Panc1 (cell line): ENCODE results near the gene KRTAP2-1. TPM values are rescaled to one million over a fixed set of nuclear protein-coding genes. Genes with fewer than 3 reads are reported as not detected.

Experiments
- ATAC-seq: fragments of 200-7000 bp; cut with Tn5 transposase; 2 replicates; pipeline ENCODE4 v1.9.1; 2020; ENCODE audit warnings: mild to moderate bottlenecking, moderate library complexity
- BruUV-seq: library from RNA; stranded (reverse); fragments of 400-500 nt; replicated peaks from 2 replicates; lab custom pipeline; 2021; lab: Mats Ljungman, UMichigan
- CTCF ChIA-PET: fragments of 300-600 bp; sonication (Branson Sonifier 250); formaldehyde crosslinking; loops from one replicate; lab custom pipeline; 2022; ENCODE audit warnings: antibody characterized with exemption; lab: Charles Lee
- POLR2A ChIA-PET: fragments of 300-600 bp; sonication (Branson Sonifier 250); formaldehyde crosslinking; loops from one replicate; lab custom pipeline; 2022; ENCODE audit warnings: antibody characterized with exemption; lab: Charles Lee
- DNase-seq: peaks from one replicate; pipeline ENCODE4 v3.0.0-alpha.2; 2010; ENCODE audit warnings: low read depth, low spot score
- H3K27ac ChIP-seq: 2 replicates; pipeline ENCODE4 v1.5.1; 2011; ENCODE audit warnings: mild to moderate bottlenecking, low read length, inconsistent platforms
- H3K27me3 ChIP-seq: fragments of 200-500 bp; sonication (Bioruptor generic); 2 replicates; pipeline ENCODE4 v1.6.0; 2014; ENCODE audit warnings: low read length, inconsistent platforms; ENCODE audit not compliant: control insufficient read depth, insufficient read depth
- H3K36me3 ChIP-seq: fragments of 200-500 bp; sonication (Bioruptor generic); 2 replicates; pipeline ENCODE4 v1.5.1; 2014; ENCODE audit warnings: inconsistent platforms, mild to moderate bottlenecking, low read length, moderate library complexity; ENCODE audit not compliant: control insufficient read depth, insufficient read depth
- H3K4me1 ChIP-seq: 2 replicates; pipeline ENCODE4 v1.5.1; 2011; ENCODE audit warnings: inconsistent platforms, mild to moderate bottlenecking, low read length, moderate library complexity; ENCODE audit not compliant: control insufficient read depth, insufficient read depth
- H3K4me3 ChIP-seq, 2 experiments: 2 replicates each; pipeline ENCODE4 v1.5.1; 2011 to 2012; ENCODE audit warnings: low read depth in 2 of 2, low read length in 2 of 2, mild to moderate bottlenecking in 2 of 2, inconsistent platforms in 1 of 2, moderate library complexity in 1 of 2
- H3K9me3 ChIP-seq: fragments of 200-500 bp; sonication (Bioruptor generic); 2 replicates; pipeline ENCODE4 v1.5.1; 2014; ENCODE audit warnings: low read depth, mild to moderate bottlenecking, inconsistent platforms, low read length, moderate library complexity; ENCODE audit not compliant: control insufficient read depth, insufficient read depth
- POLR2AphosphoS5 ChIP-seq: IDR thresholded peaks from 2 replicates; pipeline ENCODE4 v1.6.1; 2012; ENCODE audit warnings: mild to moderate bottlenecking, low read depth, low read length, moderate library complexity
- SIN3A ChIP-seq: IDR thresholded peaks from 2 replicates; pipeline ENCODE4 v1.6.1; 2012; ENCODE audit warnings: low read depth, mild to moderate bottlenecking, low read length, moderate library complexity, borderline replicate concordance; ENCODE audit not compliant: insufficient read depth
- TCF7L2 ChIP-seq: IDR thresholded peaks from 2 replicates; pipeline ENCODE4 v1.6.1; 2011; ENCODE audit warnings: mild to moderate bottlenecking, low read depth, low read length, inconsistent platforms
- in situ Hi-C: cut with HindIII; loops from 2 replicates; pipeline ENCODE4 v1.10.0; 2016; ENCODE audit warnings: low sequenced_read_pairs, low pct_unique_long_range_greater_than_20kb
- intact Hi-C: fragments of 100-400 bp; cut with micrococcal nuclease; formaldehyde crosslinking; loops from one replicate; pipeline ENCODE4 v1.10.0; 2022; ENCODE audit not compliant: unreplicated experiment
- total RNA-seq: library from RNA; stranded (reverse); gene quantifications from one replicate; pipeline ENCODE4 v1.2.1, GENCODE V29; 2021; ENCODE audit not compliant: unreplicated experiment
- TF ChIP-seq, protein P1 (sequence below), 2 experiments: IDR thresholded peaks; 2 replicates each; pipeline ENCODE4 v1.6.1; 2011 to 2012; ENCODE audit warnings: low read depth in 2 of 2, control low read depth in 1 of 2, low read length in 1 of 2, mild to moderate bottlenecking in 1 of 2, moderate library complexity in 1 of 2; ENCODE audit not compliant: insufficient read depth in 1 of 2
- TF ChIP-seq, protein P2 (sequence below): fragments of 450-650 bp; IDR thresholded peaks from 2 replicates; pipeline ENCODE4 v1.5.1; 2017; ENCODE audit warnings: mild to moderate bottlenecking

Gene KRTAP2-1
- total RNA-seq, 1 experiment from 2014 or later = not detected

DNA sequence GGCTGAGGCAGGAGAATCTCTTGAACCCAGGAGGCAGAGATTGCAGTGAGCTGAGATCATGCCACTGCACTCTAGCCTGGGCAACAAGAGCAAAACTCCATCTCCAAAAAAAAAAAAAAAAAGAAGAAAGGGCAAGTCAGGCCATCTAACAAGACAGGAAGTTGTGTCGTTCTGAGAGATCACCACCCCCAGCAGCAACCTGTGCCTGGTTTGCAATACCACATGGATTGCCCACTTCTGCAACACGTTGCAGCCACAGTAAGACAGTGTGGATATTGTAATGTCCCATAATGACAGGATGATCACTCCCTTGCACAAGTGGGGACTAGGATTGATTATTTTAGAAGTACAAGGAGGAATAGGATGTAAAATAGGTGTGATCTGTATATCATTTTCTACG is 21.9 kb upstream of the KRTAP2-1 start:
- ChIA-PET POLR2A (no interaction called here), CTCF (no interaction called here)
- H3K36me3 ChIP-seq = no peaks in the 10 kb centered on the region
- no peaks in the 10 kb centered on the region for H3K4me1 ChIP-seq
- ATAC-seq = no peak
- no peak overlapping the region for H3K27ac ChIP-seq
- H3K9me3 ChIP-seq = no peaks in the 10 kb centered on the region
- no TSS peak for BruUV-seq
- DNase-seq = no peak
- in situ Hi-C loops (no loop called here), intact Hi-C loops (no loop called here)
- H3K27me3 ChIP-seq = no peaks in the 10 kb centered on the region
- H3K4me3 ChIP-seq = no peak overlapping the region
- TF ChIP-seq POLR2AphosphoS5 (no peak), SIN3A (no peak), TCF7L2 (no peak)
- TF ChIP-seq, protein P1, sequence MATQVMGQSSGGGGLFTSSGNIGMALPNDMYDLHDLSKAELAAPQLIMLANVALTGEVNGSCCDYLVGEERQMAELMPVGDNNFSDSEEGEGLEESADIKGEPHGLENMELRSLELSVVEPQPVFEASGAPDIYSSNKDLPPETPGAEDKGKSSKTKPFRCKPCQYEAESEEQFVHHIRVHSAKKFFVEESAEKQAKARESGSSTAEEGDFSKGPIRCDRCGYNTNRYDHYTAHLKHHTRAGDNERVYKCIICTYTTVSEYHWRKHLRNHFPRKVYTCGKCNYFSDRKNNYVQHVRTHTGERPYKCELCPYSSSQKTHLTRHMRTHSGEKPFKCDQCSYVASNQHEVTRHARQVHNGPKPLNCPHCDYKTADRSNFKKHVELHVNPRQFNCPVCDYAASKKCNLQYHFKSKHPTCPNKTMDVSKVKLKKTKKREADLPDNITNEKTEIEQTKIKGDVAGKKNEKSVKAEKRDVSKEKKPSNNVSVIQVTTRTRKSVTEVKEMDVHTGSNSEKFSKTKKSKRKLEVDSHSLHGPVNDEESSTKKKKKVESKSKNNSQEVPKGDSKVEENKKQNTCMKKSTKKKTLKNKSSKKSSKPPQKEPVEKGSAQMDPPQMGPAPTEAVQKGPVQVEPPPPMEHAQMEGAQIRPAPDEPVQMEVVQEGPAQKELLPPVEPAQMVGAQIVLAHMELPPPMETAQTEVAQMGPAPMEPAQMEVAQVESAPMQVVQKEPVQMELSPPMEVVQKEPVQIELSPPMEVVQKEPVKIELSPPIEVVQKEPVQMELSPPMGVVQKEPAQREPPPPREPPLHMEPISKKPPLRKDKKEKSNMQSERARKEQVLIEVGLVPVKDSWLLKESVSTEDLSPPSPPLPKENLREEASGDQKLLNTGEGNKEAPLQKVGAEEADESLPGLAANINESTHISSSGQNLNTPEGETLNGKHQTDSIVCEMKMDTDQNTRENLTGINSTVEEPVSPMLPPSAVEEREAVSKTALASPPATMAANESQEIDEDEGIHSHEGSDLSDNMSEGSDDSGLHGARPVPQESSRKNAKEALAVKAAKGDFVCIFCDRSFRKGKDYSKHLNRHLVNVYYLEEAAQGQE (IDR thresholded peaks at IDR 0.05; ENCODE audit: insufficient read depth in 1 of 2, low read depth in 2 of 2, low read length in 1 of 2) = no peak
- TF ChIP-seq, protein P2, sequence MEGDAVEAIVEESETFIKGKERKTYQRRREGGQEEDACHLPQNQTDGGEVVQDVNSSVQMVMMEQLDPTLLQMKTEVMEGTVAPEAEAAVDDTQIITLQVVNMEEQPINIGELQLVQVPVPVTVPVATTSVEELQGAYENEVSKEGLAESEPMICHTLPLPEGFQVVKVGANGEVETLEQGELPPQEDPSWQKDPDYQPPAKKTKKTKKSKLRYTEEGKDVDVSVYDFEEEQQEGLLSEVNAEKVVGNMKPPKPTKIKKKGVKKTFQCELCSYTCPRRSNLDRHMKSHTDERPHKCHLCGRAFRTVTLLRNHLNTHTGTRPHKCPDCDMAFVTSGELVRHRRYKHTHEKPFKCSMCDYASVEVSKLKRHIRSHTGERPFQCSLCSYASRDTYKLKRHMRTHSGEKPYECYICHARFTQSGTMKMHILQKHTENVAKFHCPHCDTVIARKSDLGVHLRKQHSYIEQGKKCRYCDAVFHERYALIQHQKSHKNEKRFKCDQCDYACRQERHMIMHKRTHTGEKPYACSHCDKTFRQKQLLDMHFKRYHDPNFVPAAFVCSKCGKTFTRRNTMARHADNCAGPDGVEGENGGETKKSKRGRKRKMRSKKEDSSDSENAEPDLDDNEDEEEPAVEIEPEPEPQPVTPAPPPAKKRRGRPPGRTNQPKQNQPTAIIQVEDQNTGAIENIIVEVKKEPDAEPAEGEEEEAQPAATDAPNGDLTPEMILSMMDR = no peak

DNA sequence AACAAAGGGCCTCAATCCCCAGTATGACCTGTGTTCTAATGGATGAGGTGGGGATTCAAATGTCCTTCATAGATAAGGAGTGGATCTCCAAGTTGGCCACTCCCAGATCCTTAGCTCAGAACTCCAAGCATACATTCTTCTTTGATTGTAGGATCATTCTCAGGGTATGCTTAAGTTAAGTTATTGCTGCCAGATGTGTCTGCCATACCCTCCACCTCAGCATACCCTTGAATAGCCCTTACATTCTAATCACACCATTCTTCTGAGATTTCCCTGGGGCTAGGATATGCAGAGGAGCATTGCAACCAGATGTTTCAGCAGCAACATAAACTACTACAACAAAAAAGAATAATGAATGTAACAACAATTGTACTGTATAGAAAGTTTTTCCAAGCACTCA is 20.2 kb upstream of the KRTAP2-1 start:
- Histone ChIP-seq H3K4me1 (no peaks in the 10 kb centered on the region), H3K4me3 (no peak overlapping the region), H3K9me3 (no peaks in the 10 kb centered on the region), H3K36me3 (no peaks in the 10 kb centered on the region), H3K27me3 (no peaks in the 10 kb centered on the region), H3K27ac (no peak overlapping the region)
- in situ Hi-C loops = no loop called here
- ChIA-PET CTCF (no interaction called here), POLR2A (no interaction called here)
- TF ChIP-seq TCF7L2 (no peak), SIN3A (no peak), POLR2AphosphoS5 (no peak)
- TF ChIP-seq, protein P1 (IDR thresholded peaks at IDR 0.05; ENCODE audit: insufficient read depth in 1 of 2, low read depth in 2 of 2, low read length in 1 of 2) = no peak
- TF ChIP-seq, protein P2 = no peak
- no TSS peak for BruUV-seq
- ATAC-seq (no peak), DNase-seq (no peak)
- intact Hi-C loops = no loop called here
